ENCODE results near the gene VAV3. TPM values are rescaled to one million over a fixed set of nuclear protein-coding genes. Genes with fewer than 3 reads are reported as not detected.

Gene VAV3
- total RNA-seq, 1 donor from 2014 or later = 12.3 TPM

DNA sequence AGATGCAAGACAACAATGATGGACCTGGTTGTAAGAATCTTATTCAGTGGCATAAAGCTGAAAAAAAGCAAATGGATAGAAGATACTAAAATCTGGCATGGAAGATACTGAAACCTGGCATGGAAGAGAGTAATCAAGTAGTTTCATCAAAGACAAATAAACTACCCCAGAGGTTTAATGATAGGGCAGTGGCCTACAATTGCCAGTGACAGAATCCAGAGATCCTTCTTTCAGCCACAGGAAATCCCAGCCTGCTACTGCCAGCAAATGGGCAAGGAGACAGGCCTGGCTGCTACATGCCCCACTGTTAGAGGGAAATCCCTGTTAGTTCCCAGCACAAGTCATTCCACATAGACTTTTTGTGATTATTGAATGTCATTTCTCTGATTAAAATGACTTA is 409.4 kb downstream of the VAV3 start:
- Mint-ChIP-seq H3K9me3 (peaks cover 5% of the 10 kb centered on the region), H3K4me1 (ENCODE audit: unreplicated experiment) (no peaks in the 10 kb centered on the region)

GRCh38 chr1:107552781-107553180 is 412.2 kb downstream of the VAV3 start:
- DNase-seq (ENCODE audit: extremely low spot score, unreplicated experiment) = no peak
- Mint-ChIP-seq H3K36me3 (no peaks in the 10 kb centered on the region), H3K27ac (no peak overlapping the region), H3K9me3 (peaks cover 5% of the 10 kb centered on the region), H3K4me1 (ENCODE audit: unreplicated experiment) (no peaks in the 10 kb centered on the region), H3K27me3 (no peaks in the 10 kb centered on the region), H3K4me3 (no peak overlapping the region)
- TF ChIP-seq CTCF (conservative IDR thresholded peaks at IDR 0.05) = no peak

More for the DNA sequence above, 409.4 kb downstream of the VAV3 start:
- Mint-ChIP-seq H3K27ac (no peak overlapping the region), H3K4me3 (no peak overlapping the region), H3K27me3 (no peaks in the 10 kb centered on the region), H3K36me3 (no peaks in the 10 kb centered on the region)
- TF ChIP-seq CTCF (conservative IDR thresholded peaks at IDR 0.05) = no peak
- no peak for DNase-seq (ENCODE audit: extremely low spot score, unreplicated experiment)

DNA sequence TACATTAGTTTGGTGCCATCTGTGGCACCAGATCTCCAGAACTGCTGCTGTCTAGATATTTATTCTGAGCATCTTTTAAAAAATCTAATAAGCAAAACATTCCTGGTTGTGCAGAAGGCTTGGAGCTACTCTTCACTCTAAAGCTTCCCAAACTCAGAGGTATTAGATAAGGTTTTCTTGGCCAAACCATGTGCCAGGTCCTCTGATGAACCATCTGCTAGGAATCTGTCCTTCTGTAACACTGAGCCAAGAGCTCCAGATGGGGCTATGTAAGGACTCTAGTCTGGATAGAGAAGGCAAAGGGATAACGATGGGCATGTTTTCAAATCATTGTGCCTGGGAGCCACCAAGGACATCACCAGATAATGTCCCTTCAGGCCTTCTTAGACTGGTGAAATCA is 413.5 kb downstream of the VAV3 start:
- no peaks in the 10 kb centered on the region for H3K27me3 Mint-ChIP-seq
- DNase-seq (ENCODE audit: extremely low spot score, unreplicated experiment) = no peak
- no peak overlapping the region for H3K27ac Mint-ChIP-seq
- H3K36me3 Mint-ChIP-seq = no peaks in the 10 kb centered on the region
- H3K4me3 Mint-ChIP-seq = no peak overlapping the region
- peaks cover 5% of the 10 kb centered on the region for H3K9me3 Mint-ChIP-seq
- H3K4me1 Mint-ChIP-seq (ENCODE audit: unreplicated experiment) = no peaks in the 10 kb centered on the region
- no peak for TF ChIP-seq CTCF (conservative IDR thresholded peaks at IDR 0.05)

DNA sequence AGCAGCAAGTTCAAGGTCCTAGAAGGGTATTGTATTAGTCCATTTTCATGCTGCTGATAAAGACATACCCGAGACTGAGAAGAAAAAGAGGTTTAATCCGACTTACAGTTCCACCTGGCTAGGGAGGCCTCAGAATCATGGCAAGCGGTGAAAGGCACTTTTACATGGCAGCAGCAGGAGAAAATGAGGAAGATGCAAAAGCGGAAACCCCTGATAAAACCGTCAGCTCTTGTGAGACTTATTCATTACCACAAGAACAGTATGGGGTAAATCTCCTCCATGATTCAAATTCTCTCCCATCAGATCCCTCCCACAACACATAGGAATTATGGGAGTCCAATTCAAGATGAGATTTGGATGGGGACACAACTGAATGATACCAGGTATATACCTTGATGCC is 414.6 kb downstream of the VAV3 start:
- no peak for TF ChIP-seq CTCF (conservative IDR thresholded peaks at IDR 0.05)
- no peak for DNase-seq (ENCODE audit: extremely low spot score, unreplicated experiment)
- Mint-ChIP-seq H3K4me1 (ENCODE audit: unreplicated experiment) (no peaks in the 10 kb centered on the region), H3K27ac (no peak overlapping the region), H3K27me3 (no peaks in the 10 kb centered on the region), H3K36me3 (no peaks in the 10 kb centered on the region), H3K9me3 (peaks cover 5% of the 10 kb centered on the region), H3K4me3 (no peak overlapping the region)

GRCh38 chr1:107549152-107549810 is 415.7 kb downstream of the VAV3 start:
- Mint-ChIP-seq H3K27me3 (no peaks in the 10 kb centered on the region), H3K27ac (no peak overlapping the region), H3K4me3 (no peak overlapping the region), H3K36me3 (no peaks in the 10 kb centered on the region), H3K4me1 (ENCODE audit: unreplicated experiment) (peaks cover 2% of the 10 kb centered on the region), H3K9me3 (peaks cover 1% of the 10 kb centered on the region)
- no peak for DNase-seq (ENCODE audit: extremely low spot score, unreplicated experiment)
- no peak for TF ChIP-seq CTCF (conservative IDR thresholded peaks at IDR 0.05)
